IPS DF 4.7 (cell line): ENCODE data around the gene MCTS1.
"Not testable (repeated sequence)": the region's sequence is repeated elsewhere in the genome, so short reads cannot be mapped to it uniquely, and the experiment has no call there.

Experiments used
- DNase-seq: peaks from one replicate; pipeline ENCODE4 v3.0.0-alpha.2; 2013; ENCODE audit warnings: low spot score; ENCODE audit errors: extremely low read depth

MCTS1 gene

DNA sequence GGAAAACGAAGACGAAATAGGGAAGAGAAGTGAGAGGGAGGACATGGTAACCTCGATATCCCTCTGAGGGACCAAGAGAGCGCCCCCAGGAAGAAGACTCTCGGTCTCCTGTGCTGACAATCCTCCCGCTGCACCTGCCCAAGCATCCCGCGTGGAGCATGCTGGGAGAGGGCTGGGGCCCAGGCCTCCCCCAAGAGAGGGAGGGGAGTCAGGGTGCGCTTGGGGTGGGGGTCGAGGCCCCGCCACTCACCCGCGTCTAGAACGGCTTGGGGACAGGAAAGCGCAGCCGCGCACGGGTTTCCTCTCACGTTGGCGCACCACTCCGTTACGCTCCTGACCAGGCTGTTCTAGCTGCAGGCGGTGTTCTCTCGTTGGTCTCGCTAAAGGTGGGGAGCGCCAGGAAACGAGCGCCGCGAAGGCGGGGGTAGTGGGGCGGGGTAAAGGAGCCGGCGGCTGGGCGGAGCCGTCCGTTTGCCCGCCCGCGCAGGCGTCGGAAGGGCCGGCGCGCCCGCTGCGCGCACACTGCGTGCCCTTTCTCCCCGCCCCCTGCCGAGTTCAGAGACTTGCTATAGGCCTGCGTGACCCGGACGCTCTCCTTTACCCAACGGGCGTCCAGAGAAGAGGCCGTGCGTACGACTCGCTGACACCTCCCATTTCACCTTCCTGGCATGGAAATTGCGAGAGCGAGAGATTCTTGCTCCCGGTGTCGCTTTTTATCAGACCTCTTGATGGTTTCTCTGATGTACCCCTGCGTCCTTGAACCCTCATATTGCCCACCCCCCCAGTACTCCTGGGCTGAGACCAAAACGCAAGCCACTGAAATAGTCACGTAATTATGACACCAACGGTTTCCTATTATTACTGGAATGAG, 26.0 kb downstream of the MCTS1 start, which contains the start of gene C1GALT1C1:
TSS of gene C1GALT1C1 (minus strand) at position 388 of the 871 bp plus-strand sequence. CDS start 2,888 bp downstream, outside the sequence.
- peak; percentile 36 for DNase-seq

DNA sequence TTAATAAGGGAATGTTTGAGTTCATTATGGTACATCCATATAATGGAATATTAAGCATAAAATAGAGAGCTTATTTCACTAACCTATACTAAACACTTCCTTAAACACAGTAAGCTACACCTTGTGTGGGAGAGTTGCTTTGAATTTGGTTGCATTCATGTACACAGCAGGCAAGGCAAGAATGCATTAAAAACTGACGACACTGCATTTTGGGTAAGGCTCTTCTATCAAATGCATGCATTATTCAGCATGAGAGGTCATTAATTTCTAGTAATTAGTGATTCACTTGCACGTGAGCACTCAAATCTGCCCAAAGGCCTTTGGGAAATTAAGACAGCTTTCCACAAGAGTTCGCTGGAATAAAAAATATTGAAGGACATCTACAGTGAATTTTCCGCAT, 34.7 kb downstream of the MCTS1 start:
- DNase-seq, result no peak

DNA sequence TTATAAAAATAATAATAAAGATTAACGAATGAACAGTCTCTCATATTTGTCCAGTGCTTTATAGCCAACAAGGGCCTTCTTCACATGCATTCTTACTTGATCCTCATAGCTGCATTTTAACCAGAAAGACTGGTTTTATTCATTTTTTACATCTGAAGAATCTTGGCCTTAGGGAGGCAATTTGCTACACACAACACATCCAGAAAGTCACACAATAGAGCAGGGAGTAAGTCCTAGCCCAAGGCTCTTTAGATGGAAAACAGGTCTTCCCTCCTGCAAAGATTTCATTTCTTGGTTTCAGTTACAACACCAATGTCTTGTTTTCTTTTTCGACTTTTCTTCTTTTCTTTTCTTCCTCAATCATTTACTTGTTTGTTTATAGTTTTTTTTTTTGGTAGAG, 39.0 kb downstream of the MCTS1 start:
- no peak for DNase-seq

DNA sequence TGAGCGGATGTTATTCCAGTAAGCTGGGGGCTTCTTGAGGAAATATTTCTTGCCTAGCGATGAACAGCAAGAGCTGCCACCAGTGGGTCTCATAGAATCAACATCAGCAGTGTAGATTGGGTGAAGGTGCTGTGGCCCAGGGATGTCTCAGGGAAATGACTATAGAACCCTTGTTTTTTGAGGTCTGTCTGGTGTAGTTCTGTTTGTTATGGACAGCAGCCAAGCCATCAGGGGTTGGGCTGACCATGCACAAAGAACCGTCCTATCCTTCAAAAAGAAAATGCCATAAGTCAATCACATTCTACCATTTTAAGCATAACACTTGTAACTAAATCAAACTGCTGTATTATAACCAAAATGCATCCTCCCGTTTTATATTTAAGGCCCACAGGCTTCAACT, 43.2 kb downstream of the MCTS1 start:
- no peak for DNase-seq

DNA sequence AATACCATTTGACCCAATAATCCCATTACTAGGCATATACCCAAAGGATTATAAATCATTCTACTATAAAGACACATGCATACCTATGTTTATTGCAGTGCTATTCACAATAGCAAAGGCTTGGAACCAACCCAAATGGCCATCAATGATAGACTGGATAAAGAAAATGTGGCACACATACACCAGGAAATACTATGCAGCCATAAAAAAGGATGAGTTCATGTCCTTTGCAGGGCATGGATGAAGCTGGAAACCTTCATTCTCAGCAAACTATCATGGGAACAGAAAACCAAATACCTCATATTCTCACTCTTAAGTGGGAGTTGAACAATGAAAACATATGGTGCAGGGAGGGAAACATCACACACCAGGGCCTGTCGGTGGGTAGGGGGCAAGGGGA, 48.4 kb downstream of the MCTS1 start:
- not testable (repeated sequence) for DNase-seq

DNA sequence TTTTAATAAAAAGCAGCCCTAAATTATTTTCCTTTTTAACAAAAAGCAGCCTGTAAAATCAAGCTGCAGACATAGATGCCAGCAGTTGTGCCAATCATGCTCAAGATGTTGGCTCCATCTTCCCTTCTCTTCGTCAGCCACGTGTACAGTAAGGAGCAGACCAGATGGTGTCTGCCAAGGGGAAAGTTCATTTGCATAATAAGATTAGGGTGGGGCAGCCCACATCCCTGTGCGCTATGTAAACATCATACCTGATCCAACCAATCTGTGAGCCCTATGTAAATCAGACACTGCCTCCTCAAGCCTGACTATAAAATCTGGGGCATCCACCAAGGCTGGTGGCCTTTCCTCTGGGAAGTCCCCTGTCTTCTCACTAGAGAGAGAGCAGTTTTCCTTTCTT, 49.1 kb downstream of the MCTS1 start:
- DNase-seq, result no peak

DNA sequence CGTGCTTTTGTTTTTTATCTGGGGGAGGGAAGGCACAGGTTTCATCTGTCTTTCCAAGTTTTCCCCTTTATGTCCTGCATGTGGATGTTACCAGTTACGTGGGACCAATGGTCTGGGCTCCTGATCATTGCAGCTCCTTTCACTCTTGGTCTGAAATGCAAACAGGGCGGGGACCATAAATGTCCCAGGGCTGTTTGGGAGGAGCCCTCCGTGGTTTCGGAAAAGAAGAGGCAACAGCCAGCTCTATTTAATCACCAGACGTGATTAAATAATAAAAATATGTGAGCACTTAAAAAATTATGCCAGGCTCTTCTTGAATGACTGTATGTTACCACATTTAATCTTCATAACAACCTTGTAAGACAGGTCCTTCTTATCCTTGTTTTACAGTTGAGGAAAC, 56.7 kb downstream of the MCTS1 start:
- DNase-seq, result no peak
